Measurements from ENCODE around the gene RSL24D1.
"Not testable (repeated sequence)": the region's sequence is repeated elsewhere in the genome, so short reads cannot be mapped to it uniquely, and the experiment has no call there.

The RSL24D1 gene

GRCh38 chr15:55204464-55204863 lies 7.7 kb upstream of the RSL24D1 start:
- DNase-seq (ENCODE audit: low spot score), result no peak

GRCh38 chr15:55202206-55202605 lies 5.5 kb upstream of the RSL24D1 start:
- DNase-seq (ENCODE audit: low spot score), result no peak

- no peak for DNase-seq (ENCODE audit: low spot score)
Observed at GRCh38 chr15:55198706-55199105, 2.0 kb upstream of the RSL24D1 start.

- no peak for DNase-seq (ENCODE audit: low spot score)
Observed at GRCh38 chr15:55197719-55198118, 978 bp upstream of the RSL24D1 start.

- DNase-seq (ENCODE audit: low spot score), result no peak
Observed at GRCh38 chr15:55197362-55197705, 593 bp upstream of the RSL24D1 start.

GRCh38 chr15:55195996-55196395 lies 745 bp downstream of the RSL24D1 start:
- DNase-seq (ENCODE audit: low spot score), result peak; percentile 17

- DNase-seq (ENCODE audit: low spot score), result no peak
Observed at GRCh38 chr15:55194256-55194655, 2.5 kb downstream of the RSL24D1 start.

GRCh38 chr15:55186331-55186730 lies 10.4 kb downstream of the RSL24D1 start:
- no peak for DNase-seq (ENCODE audit: low spot score)

- no peak for DNase-seq (ENCODE audit: low spot score)
Observed at GRCh38 chr15:55183679-55184078, 13.1 kb downstream of the RSL24D1 start.

- DNase-seq (ENCODE audit: low spot score), result no peak
Observed at GRCh38 chr15:55179141-55179540, 17.6 kb downstream of the RSL24D1 start.

- DNase-seq (ENCODE audit: low spot score), result no peak
Observed at GRCh38 chr15:55170361-55170760, 26.4 kb downstream of the RSL24D1 start.

- peak; percentile 53 for DNase-seq (ENCODE audit: low spot score)
Observed at GRCh38 chr15:55168350-55168974, 28.3 kb downstream of the RSL24D1 start.

- DNase-seq (ENCODE audit: low spot score), result no peak
Observed at GRCh38 chr15:55164284-55164683, 32.5 kb downstream of the RSL24D1 start.

- DNase-seq (ENCODE audit: low spot score), result no peak
Observed at GRCh38 chr15:55151631-55152030, 45.1 kb downstream of the RSL24D1 start.

- DNase-seq (ENCODE audit: low spot score), result not testable (repeated sequence)
Observed at GRCh38 chr15:55143132-55143531, 53.6 kb downstream of the RSL24D1 start.

- no peak for DNase-seq (ENCODE audit: low spot score)
Observed at GRCh38 chr15:55133972-55134371, 62.8 kb downstream of the RSL24D1 start.

- no peak for DNase-seq (ENCODE audit: low spot score)
Observed at GRCh38 chr15:55132672-55133071, 64.1 kb downstream of the RSL24D1 start.
